Measurements from ENCODE around the gene DLGAP3. TPM values are rescaled to one million over a fixed set of nuclear protein-coding genes. Genes with fewer than 3 reads are reported as not detected.

The DLGAP3 gene
- total and polyA plus RNA-seq, 2 of the 13 experiments (the other 11 are each of a cell fraction or from before 2014, with no cell fraction given) = 0.03 to 0.04 TPM

GRCh38 chr1:34859446-34860200 is 69.8 kb downstream of the DLGAP3 start, which contains the start of gene SMIM12:
Gene SMIM12, minus strand, starts transcription at chr1:34859749. Its CDS starts 3,772 bp downstream, at chr1:34855977.
- H3K4me2 ChIP-seq (ENCODE audit: low read depth, low read length) = peak within 1 kb of the TSS; percentile 98
- intact Hi-C loops (cut with micrococcal nuclease; ENCODE audit: unreplicated experiment) = no loop called here
- no peaks in the 10 kb centered on the region for H4K20me1 ChIP-seq (ENCODE audit: insufficient read depth, low read length)
- peaks cover 9 to 13% of the 10 kb centered on the region in 2 experiments for H3K36me3 ChIP-seq (replicated peaks in 1 of 2; ENCODE audit: control insufficient read depth in 1 of 2, insufficient read depth in 2 of 2, low read length in 2 of 2)
- peaks cover 24% of the 10 kb centered on the region for H3K4me1 ChIP-seq (ENCODE audit: insufficient read depth, low read length)
- ChIA-PET CTCF (ENCODE audit: low intra/inter-chr PET ratio, low total read pairs) (no interaction called here), POLR2A (interaction anchor here (0.7 to 1.6 kb wide), 12 partner anchors 9 to 1733 kb away, joined by 3 to 13 read pairs (median 4); partner anchors contain the start of genes KIAA0319L and ZMYM6)
- peak within 1 kb of the TSS; percentile 92 for H2AFZ ChIP-seq (ENCODE audit: low read length)
- WGBS (ENCODE audit: low lambda C conversion rate) = under 1% methylated on average over 15 of the region's 47 CpGs
- no TSS peak for BruUV-seq (replicated peaks)
- peak within 1 kb of the TSS; percentile 73 for H3K27ac ChIP-seq (ENCODE audit: extremely low read length, insufficient read depth, low read length)
- H3K4me3 ChIP-seq (replicated peaks in 1 of 3; ENCODE audit: insufficient read depth in 1 of 3, low read depth in 2 of 3, low read length in 3 of 3) = peak within 1 kb of the TSS; percentile 83 to 92 (median 89)
- DNase-seq (ENCODE audit: low spot score) (peak; percentile 91), FAIRE-seq (peak; percentile 91), ATAC-seq (peak; percentile 99)
- H3K9ac ChIP-seq (ENCODE audit: insufficient read depth, low read depth, low read length) = peak within 1 kb of the TSS; percentile 92
- H3K27me3 ChIP-seq (ENCODE audit: control insufficient read depth in 1 of 2, insufficient read depth in 2 of 2, low read length in 2 of 2) = peaks cover 0 to 3% of the 10 kb centered on the region in 2 experiments; a peak in 1 of 5 replicates
- H3K9me3 ChIP-seq (ENCODE audit: low read length) = no peaks in the 10 kb centered on the region
- H3K79me2 ChIP-seq (ENCODE audit: insufficient read depth, low read length) = peaks cover 28% of the 10 kb centered on the region
- in situ Hi-C loops (cut with HindIII; ENCODE audit: extremely low pct_ligation_motif_present, low pct_unique_long_range_greater_than_20kb) = no loop called here
- TF ChIP-seq IRX3 (CRISPR knock-in tag; IDR thresholded peaks at IDR 0.05; ENCODE audit: borderline replicate concordance, low read depth) = no peak
- TF ChIP-seq, protein P1, sequence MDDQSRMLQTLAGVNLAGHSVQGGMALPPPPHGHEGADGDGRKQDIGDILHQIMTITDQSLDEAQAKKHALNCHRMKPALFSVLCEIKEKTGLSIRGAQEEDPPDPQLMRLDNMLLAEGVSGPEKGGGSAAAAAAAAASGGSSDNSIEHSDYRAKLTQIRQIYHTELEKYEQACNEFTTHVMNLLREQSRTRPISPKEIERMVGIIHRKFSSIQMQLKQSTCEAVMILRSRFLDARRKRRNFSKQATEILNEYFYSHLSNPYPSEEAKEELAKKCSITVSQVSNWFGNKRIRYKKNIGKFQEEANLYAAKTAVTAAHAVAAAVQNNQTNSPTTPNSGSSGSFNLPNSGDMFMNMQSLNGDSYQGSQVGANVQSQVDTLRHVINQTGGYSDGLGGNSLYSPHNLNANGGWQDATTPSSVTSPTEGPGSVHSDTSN (CRISPR knock-in tag; IDR thresholded peaks at IDR 0.05; ENCODE audit: borderline replicate concordance) = no peak
- TF ChIP-seq, protein P2, sequence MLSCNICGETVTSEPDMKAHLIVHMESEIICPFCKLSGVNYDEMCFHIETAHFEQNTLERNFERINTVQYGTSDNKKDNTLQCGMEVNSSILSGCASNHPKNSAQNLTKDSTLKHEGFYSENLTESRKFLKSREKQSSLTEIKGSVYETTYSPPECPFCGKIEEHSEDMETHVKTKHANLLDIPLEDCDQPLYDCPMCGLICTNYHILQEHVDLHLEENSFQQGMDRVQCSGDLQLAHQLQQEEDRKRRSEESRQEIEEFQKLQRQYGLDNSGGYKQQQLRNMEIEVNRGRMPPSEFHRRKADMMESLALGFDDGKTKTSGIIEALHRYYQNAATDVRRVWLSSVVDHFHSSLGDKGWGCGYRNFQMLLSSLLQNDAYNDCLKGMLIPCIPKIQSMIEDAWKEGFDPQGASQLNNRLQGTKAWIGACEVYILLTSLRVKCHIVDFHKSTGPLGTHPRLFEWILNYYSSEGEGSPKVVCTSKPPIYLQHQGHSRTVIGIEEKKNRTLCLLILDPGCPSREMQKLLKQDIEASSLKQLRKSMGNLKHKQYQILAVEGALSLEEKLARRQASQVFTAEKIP (CRISPR knock-in tag; IDR thresholded peaks at IDR 0.05; ENCODE audit: borderline replicate concordance) = no peak
- peak; percentile 71; the same call in 1 of the 2 replicates for TF ChIP-seq ZNF879 (CRISPR knock-in tag; IDR thresholded peaks at IDR 0.05)
- TF ChIP-seq U2AF2 (IDR thresholded peaks at IDR 0.05; ENCODE audit: low read depth, low read length) = no peak
- TF ChIP-seq AGO1 (IDR thresholded peaks at IDR 0.05; ENCODE audit: low read depth, low read length, poor library complexity, severe bottlenecking) = no peak
- no peak for TF ChIP-seq MAF1 (CRISPR knock-in tag; IDR thresholded peaks at IDR 0.05; ENCODE audit: borderline replicate concordance)
- no peak for TF ChIP-seq HNRNPUL1 (IDR thresholded peaks at IDR 0.05; ENCODE audit: low read depth, low read length)
- TF ChIP-seq ZNF510 (CRISPR knock-in tag; IDR thresholded peaks at IDR 0.05; ENCODE audit: low read depth) = 0 out of 2 replicates have a peak, but pooled peaks have one; percentile 78
- TF ChIP-seq ZFP91 (CRISPR knock-in tag; IDR thresholded peaks at IDR 0.05; ENCODE audit: borderline replicate concordance) = peak; percentile 93
- TF ChIP-seq ZNF646 (CRISPR knock-in tag; IDR thresholded peaks at IDR 0.05) = no peak

Measured in HepG2 (cell line).